ENCODE data around the gene OR1I1.
"Not testable (repeated sequence)": the region's sequence is repeated elsewhere in the genome, so short reads cannot be mapped to it uniquely, and the experiment has no call there.

Gene OR1I1

GRCh38 chr19:15074371-15074770 lies 7.6 kb upstream of the OR1I1 start:
- no peak for TF ChIP-seq CTCF (conservative IDR thresholded peaks at IDR 0.05; ENCODE audit: low read depth, low read length)
- H3K4me3 ChIP-seq (ENCODE audit: low read depth, low read length): no peak overlapping the region
- no peak for DNase-seq (ENCODE audit: low read depth)

GRCh38 chr19:15075806-15076205 lies 6.2 kb upstream of the OR1I1 start:
- no peak overlapping the region for H3K4me3 ChIP-seq (ENCODE audit: low read depth, low read length)
- no peak for TF ChIP-seq CTCF (conservative IDR thresholded peaks at IDR 0.05; ENCODE audit: low read depth, low read length)
- no peak for DNase-seq (ENCODE audit: low read depth)

- DNase-seq (ENCODE audit: low read depth); H3K4me3 ChIP-seq (ENCODE audit: low read depth, low read length): not testable (repeated sequence)
These were observed 2.0 kb upstream of the OR1I1 start for GRCh38 chr19:15080002-15080401.

GRCh38 chr19:15087182-15087581 lies 5.2 kb downstream of the OR1I1 start:
- no peak overlapping the region for H3K4me3 ChIP-seq (ENCODE audit: low read depth, low read length)
- no peak for TF ChIP-seq CTCF (conservative IDR thresholded peaks at IDR 0.05; ENCODE audit: low read depth, low read length)
- DNase-seq (ENCODE audit: low read depth): no peak

- H3K4me3 ChIP-seq (ENCODE audit: low read depth, low read length): no peak overlapping the region
- TF ChIP-seq CTCF (conservative IDR thresholded peaks at IDR 0.05; ENCODE audit: low read depth, low read length): peak; percentile 57
- DNase-seq (ENCODE audit: low read depth): peak; percentile 78
These were observed 10.1 kb downstream of the OR1I1 start for GRCh38 chr19:15091918-15092753.

- DNase-seq (ENCODE audit: low read depth): no peak
- H3K4me3 ChIP-seq (ENCODE audit: low read depth, low read length): no peak overlapping the region
- TF ChIP-seq CTCF (conservative IDR thresholded peaks at IDR 0.05; ENCODE audit: low read depth, low read length): no peak
These were observed 11.0 kb downstream of the OR1I1 start for GRCh38 chr19:15093001-15093400.

GRCh38 chr19:15096223-15096622 lies 14.2 kb downstream of the OR1I1 start:
- no peak overlapping the region for H3K4me3 ChIP-seq (ENCODE audit: low read depth, low read length)
- TF ChIP-seq CTCF (conservative IDR thresholded peaks at IDR 0.05; ENCODE audit: low read depth, low read length): no peak
- no peak for DNase-seq (ENCODE audit: low read depth)

GRCh38 chr19:15097980-15098379 lies 16.0 kb downstream of the OR1I1 start:
- DNase-seq (ENCODE audit: low read depth); H3K4me3 ChIP-seq (ENCODE audit: low read depth, low read length): not testable (repeated sequence)

All from choroid plexus epithelial cell (primary cell).